Activated CD4-positive, alpha-beta T cell treated with anti-CD3 and anti-CD28 coated beads, Interleukin-2, amount 10 ng/mL, durations not matched to agents 7 days and 5 days (primary cell): ENCODE data around the gene AKR1B1. TPM values are rescaled to one million over a fixed set of nuclear protein-coding genes. Genes with fewer than 3 reads are reported as not detected.

ENCODE experiments used
- CTCF ChIA-PET: fragments of 350-600 bp; sonication (Branson Sonifier 250); formaldehyde crosslinking; loops from one replicate; lab custom pipeline; 2021; ENCODE audit warnings: antibody characterized with exemption; lab: Charles Lee
- POLR2A ChIA-PET: fragments of 350-600 bp; sonication (Branson Sonifier 250); formaldehyde crosslinking; loops from one replicate; lab custom pipeline; 2021; ENCODE audit warnings: antibody characterized with exemption; lab: Charles Lee
- DNase-seq: peaks from one replicate; pipeline ENCODE4 v3.0.0-alpha.2; 2020
- H3K27ac Mint-ChIP-seq: one replicate; pipeline ENCODE4 v1.8.0; 2021; ENCODE audit warnings: mild to moderate bottlenecking, moderate library complexity, mixed read lengths
- H3K27me3 Mint-ChIP-seq: one replicate; pipeline ENCODE4 v1.8.0; 2021; ENCODE audit warnings: mixed read lengths
- H3K36me3 Mint-ChIP-seq: one replicate; pipeline ENCODE4 v1.8.0; 2021; ENCODE audit warnings: low read depth, mixed read lengths
- H3K4me1 Mint-ChIP-seq: one replicate; pipeline ENCODE4 v1.8.0; 2021; ENCODE audit warnings: mixed read lengths
- H3K4me3 Mint-ChIP-seq: one replicate; pipeline ENCODE4 v1.8.0; 2021; ENCODE audit warnings: mild to moderate bottlenecking, moderate library complexity, mixed read lengths
- H3K9me3 Mint-ChIP-seq: one replicate; pipeline ENCODE4 v1.8.0; 2021; ENCODE audit warnings: mixed read lengths
- total RNA-seq, 2 experiments: library from RNA; stranded (reverse); gene quantifications; one replicate each; pipeline ENCODE4 v1.2.3, GENCODE V29; 2021

Gene AKR1B1
- total RNA-seq, 2 experiments from 2014 or later: 98.1 to 106 TPM

DNA sequence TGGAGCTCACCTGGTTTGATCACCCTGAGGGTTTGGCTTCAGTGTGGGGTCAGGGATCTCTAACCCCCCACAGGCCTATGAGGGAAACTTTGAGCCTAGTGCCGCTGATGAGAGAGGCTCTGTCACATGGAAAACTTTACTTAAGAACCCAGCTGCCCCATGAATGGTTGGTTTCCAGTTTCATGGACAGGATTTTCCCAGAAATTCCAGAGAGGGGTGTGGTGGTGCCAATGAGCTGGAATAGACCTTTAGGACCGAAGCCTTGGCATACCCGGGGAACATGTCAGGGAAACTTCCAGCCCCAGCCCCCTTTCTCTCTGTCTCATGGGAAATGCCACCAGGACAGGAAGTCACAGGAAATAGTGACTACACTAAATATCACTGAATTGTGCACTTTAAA, 36.9 kb downstream of the AKR1B1 start:
- DNase-seq: no peak
- POLR2A ChIA-PET: no interaction called here
- Mint-ChIP-seq H3K27me3 (peaks cover 2% of the 10 kb centered on the region), H3K27ac (no peak overlapping the region), H3K36me3 (no peaks in the 10 kb centered on the region), H3K9me3 (no peaks in the 10 kb centered on the region), H3K4me1 (no peaks in the 10 kb centered on the region), H3K4me3 (no peak overlapping the region)
- CTCF ChIA-PET: interaction anchor here (0.6 to 2.4 kb wide), 3 partner anchors 11 to 118 kb away, joined by 3 to 9 read pairs (median 8); no protein-coding TSS in a partner anchor

DNA sequence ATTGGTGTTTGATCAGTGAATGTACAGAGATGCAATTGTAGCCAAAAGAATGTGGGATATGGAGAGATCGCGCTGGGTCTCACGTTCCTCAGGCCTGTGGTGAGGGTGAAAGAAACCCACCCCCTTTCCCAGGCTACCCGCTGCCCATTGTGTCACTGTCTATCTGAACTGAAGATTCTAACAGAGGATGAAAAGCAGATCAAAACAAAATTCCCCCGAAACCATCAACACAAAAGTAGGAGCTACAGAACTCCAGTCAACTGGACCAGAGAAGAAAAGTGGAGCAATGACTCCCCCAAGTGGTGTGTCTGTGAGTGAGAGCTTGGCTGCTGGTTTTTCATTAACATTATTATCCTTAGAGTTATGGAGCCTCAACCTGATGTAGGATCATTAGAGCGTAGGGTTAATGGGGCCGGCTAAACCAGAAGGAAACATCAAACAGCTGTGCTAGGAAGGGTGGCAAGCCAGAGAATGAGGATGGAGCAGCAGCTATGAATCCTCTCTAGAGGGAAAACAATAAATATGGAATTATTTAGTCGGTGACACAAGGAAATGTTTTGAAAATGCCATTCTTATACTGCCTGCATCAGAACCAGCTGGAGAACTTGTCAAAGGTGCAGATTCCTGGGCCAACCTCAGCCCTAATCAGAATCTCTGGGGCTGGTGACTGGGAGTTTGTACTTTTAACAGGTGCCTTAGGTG, 38.3 kb downstream of the AKR1B1 start:
- Mint-ChIP-seq H3K27ac (no peak overlapping the region), H3K4me1 (no peaks in the 10 kb centered on the region), H3K27me3 (peaks cover 2% of the 10 kb centered on the region), H3K9me3 (no peaks in the 10 kb centered on the region), H3K4me3 (no peak overlapping the region), H3K36me3 (no peaks in the 10 kb centered on the region)
- ChIA-PET POLR2A (no interaction called here), CTCF (interaction anchor here (0.6 to 1.6 kb wide), 2 partner anchors 9 to 12 kb away, joined by 3 to 8 read pairs; no protein-coding TSS in a partner anchor)
- no peak for DNase-seq

DNA sequence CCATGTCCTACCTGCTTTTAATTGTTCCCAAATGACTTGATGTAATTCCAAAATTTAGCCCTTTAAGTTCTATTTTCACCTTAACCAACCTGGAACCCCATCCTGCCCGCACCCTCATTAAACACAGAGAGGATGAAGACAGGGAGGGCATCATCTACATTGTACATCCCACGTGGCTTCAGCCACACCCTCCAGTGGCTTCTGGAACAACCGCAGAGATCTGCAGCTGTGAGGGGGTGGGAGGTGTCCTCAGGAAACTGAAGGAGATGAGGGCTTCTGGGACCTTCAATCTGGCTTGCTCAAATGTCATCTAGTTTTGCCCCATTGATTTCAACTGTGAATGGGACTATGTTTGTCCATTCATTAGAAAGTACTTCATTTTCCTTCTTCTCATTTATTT, 39.0 kb downstream of the AKR1B1 start:
- ChIA-PET POLR2A (no interaction called here), CTCF (no interaction called here)
- no peak for DNase-seq
- H3K27ac Mint-ChIP-seq: no peak overlapping the region
- H3K4me3 Mint-ChIP-seq: no peak overlapping the region
- no peaks in the 10 kb centered on the region for H3K9me3 Mint-ChIP-seq
- no peaks in the 10 kb centered on the region for H3K36me3 Mint-ChIP-seq
- H3K4me1 Mint-ChIP-seq: no peaks in the 10 kb centered on the region
- H3K27me3 Mint-ChIP-seq: peaks cover 2% of the 10 kb centered on the region

DNA sequence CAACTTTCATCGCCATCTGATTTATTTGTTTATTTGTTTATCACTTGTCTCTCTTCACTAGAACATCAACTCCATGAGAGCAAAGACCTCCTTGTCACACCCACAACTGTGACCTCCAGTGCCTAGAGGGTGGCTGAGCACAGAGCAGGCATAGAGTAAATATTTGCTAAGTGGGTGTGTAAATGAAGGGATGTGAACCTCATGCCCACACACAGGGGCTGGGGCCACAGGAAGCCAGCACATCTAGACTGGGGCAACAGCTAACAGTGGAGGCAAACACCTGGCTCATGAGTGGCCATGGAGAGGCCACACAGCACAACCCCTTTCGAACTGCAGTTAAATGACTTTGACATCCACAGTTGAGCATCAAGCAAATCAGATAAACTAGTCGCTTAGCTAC, 39.8 kb downstream of the AKR1B1 start:
- POLR2A ChIA-PET: no interaction called here
- no peak for DNase-seq
- peaks cover 2% of the 10 kb centered on the region for H3K27me3 Mint-ChIP-seq
- no peaks in the 10 kb centered on the region for H3K4me1 Mint-ChIP-seq
- H3K9me3 Mint-ChIP-seq: no peaks in the 10 kb centered on the region
- H3K4me3 Mint-ChIP-seq: no peak overlapping the region
- no peaks in the 10 kb centered on the region for H3K36me3 Mint-ChIP-seq
- CTCF ChIA-PET: no interaction called here
- no peak overlapping the region for H3K27ac Mint-ChIP-seq

DNA sequence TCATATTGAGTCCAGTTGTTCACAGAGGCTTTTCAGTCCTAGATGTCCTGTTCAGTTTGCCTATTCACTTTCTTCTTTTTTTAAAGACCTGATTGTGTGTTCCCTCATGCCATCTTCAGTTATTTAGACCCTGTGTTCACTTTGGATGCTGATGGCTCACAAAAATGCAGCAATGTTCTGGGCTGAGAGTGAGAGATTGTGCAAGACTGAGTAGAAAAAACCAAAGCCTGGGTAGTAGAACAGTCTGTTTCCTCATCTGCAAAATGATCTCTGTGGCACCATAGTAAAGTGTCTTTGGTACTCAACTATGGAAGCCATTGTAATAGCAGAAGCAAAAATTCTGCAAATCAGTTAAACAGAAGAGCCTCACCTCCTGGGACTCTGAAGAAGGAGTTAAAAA, 43.2 kb downstream of the AKR1B1 start:
- Mint-ChIP-seq H3K27ac (no peak overlapping the region), H3K9me3 (no peaks in the 10 kb centered on the region), H3K4me1 (no peaks in the 10 kb centered on the region), H3K4me3 (no peak overlapping the region), H3K36me3 (no peaks in the 10 kb centered on the region), H3K27me3 (peaks cover 2% of the 10 kb centered on the region)
- POLR2A ChIA-PET: no interaction called here
- DNase-seq: no peak
- CTCF ChIA-PET: no interaction called here

DNA sequence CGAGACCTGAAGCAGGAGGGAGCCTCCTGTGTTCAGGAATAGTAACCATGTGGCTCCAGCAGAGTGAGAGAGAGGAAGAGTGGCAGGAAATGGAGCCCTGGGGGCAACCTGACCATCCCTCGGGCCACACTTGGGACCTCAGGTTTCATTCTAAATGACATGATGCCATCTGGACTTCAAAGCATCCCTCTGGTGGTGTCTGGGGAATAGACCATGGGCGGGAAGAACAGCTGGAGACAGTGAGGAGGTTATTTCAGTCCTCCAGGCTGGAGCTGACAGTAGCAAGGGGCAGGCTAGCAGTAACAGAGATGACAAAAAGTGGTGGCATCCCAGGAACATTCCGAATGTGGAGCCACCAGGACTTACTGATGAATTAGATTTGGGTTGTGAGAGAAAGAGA, 44.8 kb downstream of the AKR1B1 start:
- Mint-ChIP-seq H3K4me1 (no peaks in the 10 kb centered on the region), H3K4me3 (no peak overlapping the region), H3K36me3 (no peaks in the 10 kb centered on the region), H3K9me3 (no peaks in the 10 kb centered on the region), H3K27me3 (no peaks in the 10 kb centered on the region), H3K27ac (no peak overlapping the region)
- DNase-seq: no peak
- ChIA-PET CTCF (interaction anchor here (1.0 kb wide), 1 partner anchor 18 kb away, joined by 3 read pairs; no protein-coding TSS in a partner anchor), POLR2A (no interaction called here)

DNA sequence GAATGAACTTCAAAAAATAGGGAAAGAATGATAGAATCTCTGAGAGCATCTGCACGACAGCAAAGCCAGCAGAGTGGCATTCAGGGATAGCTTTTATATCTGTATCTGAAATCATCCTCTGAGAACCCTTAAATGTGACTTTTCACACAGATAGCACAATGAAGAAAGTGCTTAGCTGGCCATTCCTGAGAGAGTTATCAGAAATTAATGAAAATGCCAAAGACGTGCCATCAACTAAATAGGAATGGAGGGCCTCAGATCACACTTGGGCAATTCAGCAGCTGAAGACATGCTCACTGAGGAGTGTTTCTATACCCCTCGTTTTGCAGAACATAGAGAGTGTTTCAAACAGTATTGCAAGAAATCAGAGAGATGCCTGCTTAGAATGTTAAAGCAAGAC, 51.6 kb downstream of the AKR1B1 start:
- Mint-ChIP-seq H3K4me1 (no peaks in the 10 kb centered on the region), H3K4me3 (no peak overlapping the region), H3K36me3 (no peaks in the 10 kb centered on the region), H3K27ac (no peak overlapping the region), H3K9me3 (no peaks in the 10 kb centered on the region), H3K27me3 (peaks cover 3% of the 10 kb centered on the region)
- ChIA-PET POLR2A (no interaction called here), CTCF (no interaction called here)
- DNase-seq: no peak

DNA sequence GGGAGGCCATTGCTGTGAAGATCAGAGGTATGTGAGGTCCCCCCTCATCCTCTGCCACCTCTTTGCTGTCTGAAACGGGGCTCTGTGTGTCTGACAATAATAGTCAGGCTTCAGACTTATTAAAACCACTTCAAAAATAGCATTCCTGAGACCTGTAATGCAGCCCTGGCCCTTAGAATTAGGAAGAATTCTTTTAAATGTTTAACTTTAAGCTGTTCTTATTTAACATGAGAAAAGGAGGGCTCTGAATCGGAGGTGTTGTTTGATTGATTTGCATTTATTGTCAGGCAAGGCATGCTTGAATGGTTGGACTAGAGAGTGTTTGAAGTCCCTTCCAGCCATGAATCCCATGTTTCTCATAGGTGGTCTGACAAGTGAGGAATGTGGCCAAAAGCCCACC, 52.5 kb downstream of the AKR1B1 start:
- H3K9me3 Mint-ChIP-seq: no peaks in the 10 kb centered on the region
- no peak for DNase-seq
- POLR2A ChIA-PET: no interaction called here
- H3K27ac Mint-ChIP-seq: no peak overlapping the region
- CTCF ChIA-PET: no interaction called here
- no peaks in the 10 kb centered on the region for H3K4me1 Mint-ChIP-seq
- H3K4me3 Mint-ChIP-seq: no peak overlapping the region
- H3K36me3 Mint-ChIP-seq: no peaks in the 10 kb centered on the region
- peaks cover 3% of the 10 kb centered on the region for H3K27me3 Mint-ChIP-seq

DNA sequence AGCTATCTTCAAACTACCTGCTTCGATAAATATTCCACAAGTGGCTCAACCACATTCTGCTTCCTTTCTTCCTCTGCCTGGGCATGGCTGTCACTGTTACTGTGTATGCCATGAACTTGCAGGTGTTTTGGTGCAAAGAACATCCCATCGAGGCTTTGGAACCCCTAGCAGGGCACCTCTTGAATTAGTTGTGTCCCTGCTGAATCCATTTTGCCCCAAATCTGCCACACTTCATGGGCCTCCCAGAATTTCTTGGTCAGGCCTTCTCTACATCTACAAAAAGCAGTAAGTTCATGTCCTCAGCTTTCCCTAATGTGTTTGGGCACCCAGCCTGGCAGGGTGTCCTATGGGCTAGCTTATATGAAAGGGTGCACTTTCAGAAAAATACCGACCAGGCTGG, 53.6 kb downstream of the AKR1B1 start:
- Mint-ChIP-seq H3K27me3 (peaks cover 3% of the 10 kb centered on the region), H3K4me1 (no peaks in the 10 kb centered on the region), H3K27ac (no peak overlapping the region), H3K36me3 (no peaks in the 10 kb centered on the region), H3K4me3 (no peak overlapping the region), H3K9me3 (no peaks in the 10 kb centered on the region)
- POLR2A ChIA-PET: no interaction called here
- CTCF ChIA-PET: no interaction called here
- DNase-seq: no peak

DNA sequence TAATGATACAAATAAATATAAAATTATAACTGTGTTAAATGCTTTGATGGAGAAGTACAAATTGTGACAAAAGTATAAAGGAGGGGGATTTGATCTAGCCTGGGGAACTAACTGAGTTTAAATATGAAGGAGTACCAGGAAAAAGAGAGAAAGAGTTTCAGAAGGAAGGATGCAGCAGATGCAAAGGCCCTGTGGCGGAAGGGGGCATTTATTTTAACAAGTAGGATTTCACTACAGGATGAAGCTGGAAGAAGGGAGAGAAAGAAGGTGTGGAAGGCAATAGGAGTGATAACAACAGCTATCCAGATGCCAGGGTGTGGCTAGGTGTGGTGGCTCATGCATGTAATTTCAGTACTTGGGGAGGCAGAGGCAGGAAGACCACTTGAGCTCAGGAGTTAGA, 55.8 kb downstream of the AKR1B1 start:
- H3K36me3 Mint-ChIP-seq: no peaks in the 10 kb centered on the region
- H3K27me3 Mint-ChIP-seq: peaks cover 7% of the 10 kb centered on the region
- no peak for DNase-seq
- no peaks in the 10 kb centered on the region for H3K9me3 Mint-ChIP-seq
- ChIA-PET CTCF (no interaction called here), POLR2A (no interaction called here)
- H3K4me3 Mint-ChIP-seq: no peak overlapping the region
- H3K4me1 Mint-ChIP-seq: no peaks in the 10 kb centered on the region
- no peak overlapping the region for H3K27ac Mint-ChIP-seq

DNA sequence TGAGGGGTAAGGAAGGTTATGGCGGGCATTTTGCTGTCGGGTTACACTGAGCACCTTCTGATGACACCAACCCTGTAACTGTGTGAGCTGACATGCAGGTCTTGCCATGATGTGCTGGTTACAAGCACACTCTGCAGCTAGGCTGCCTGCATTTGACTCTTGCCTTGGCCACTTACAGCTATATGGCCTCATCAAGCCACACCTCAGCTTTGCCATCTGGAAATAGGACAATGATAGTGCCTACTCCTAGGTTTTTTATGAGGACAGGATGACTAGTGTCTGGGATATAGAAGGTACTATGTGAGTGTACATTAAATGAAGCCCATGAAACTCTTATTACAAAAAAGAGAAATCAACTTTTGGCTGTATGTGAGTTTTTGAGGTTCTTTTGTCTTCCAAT, 58.0 kb downstream of the AKR1B1 start:
- H3K4me3 Mint-ChIP-seq: no peak overlapping the region
- no peak overlapping the region for H3K27ac Mint-ChIP-seq
- H3K9me3 Mint-ChIP-seq: no peaks in the 10 kb centered on the region
- H3K27me3 Mint-ChIP-seq: peaks cover 7% of the 10 kb centered on the region
- no peaks in the 10 kb centered on the region for H3K4me1 Mint-ChIP-seq
- no peaks in the 10 kb centered on the region for H3K36me3 Mint-ChIP-seq
- DNase-seq: no peak
- CTCF ChIA-PET: no interaction called here
- POLR2A ChIA-PET: no interaction called here

DNA sequence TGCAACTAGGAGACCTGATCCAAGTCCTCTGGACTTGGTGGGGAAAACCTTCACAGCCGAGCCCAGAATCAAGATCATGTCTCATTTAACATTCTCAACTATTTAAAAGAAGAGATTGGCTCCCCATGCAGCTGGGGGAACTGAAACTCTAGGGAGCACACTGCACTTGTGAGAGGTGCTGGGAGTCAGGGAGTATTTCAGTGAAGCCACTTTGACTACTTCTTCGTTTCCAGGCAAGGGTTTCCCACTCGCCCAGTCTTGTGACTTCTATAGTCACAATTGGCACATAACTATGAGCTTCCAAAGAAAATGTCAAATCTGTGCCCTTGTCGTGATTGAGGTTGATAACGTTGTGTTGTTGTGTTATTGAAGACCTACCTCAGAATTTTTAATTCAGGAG, 62.9 kb downstream of the AKR1B1 start:
- Mint-ChIP-seq H3K9me3 (no peaks in the 10 kb centered on the region), H3K4me1 (no peaks in the 10 kb centered on the region), H3K27ac (no peak overlapping the region), H3K27me3 (peaks cover 9% of the 10 kb centered on the region), H3K36me3 (no peaks in the 10 kb centered on the region), H3K4me3 (no peak overlapping the region)
- no peak for DNase-seq
- CTCF ChIA-PET: no interaction called here
- POLR2A ChIA-PET: no interaction called here

DNA sequence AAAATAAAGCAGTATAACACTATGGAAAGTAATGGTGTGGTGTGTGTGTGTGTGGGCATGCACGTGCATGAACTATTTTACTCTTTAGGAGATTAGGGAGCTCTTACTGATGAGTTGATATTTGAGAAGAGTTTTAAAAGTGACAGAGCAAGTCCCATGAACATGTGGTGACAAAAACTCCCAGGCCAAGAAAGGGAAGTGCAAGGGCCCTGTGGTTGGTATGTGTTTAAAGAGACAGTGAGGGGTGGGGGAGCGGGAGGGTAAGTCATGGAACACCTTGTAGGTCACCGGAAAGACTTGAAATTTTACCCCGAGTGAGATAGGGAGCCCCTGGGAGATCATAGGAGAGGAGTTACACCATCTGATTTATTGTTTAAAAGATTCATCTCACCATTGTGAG, 63.3 kb downstream of the AKR1B1 start:
- POLR2A ChIA-PET: no interaction called here
- H3K27me3 Mint-ChIP-seq: peaks cover 9% of the 10 kb centered on the region
- CTCF ChIA-PET: no interaction called here
- no peaks in the 10 kb centered on the region for H3K4me1 Mint-ChIP-seq
- H3K4me3 Mint-ChIP-seq: no peak overlapping the region
- no peaks in the 10 kb centered on the region for H3K9me3 Mint-ChIP-seq
- no peak for DNase-seq
- no peaks in the 10 kb centered on the region for H3K36me3 Mint-ChIP-seq
- no peak overlapping the region for H3K27ac Mint-ChIP-seq

DNA sequence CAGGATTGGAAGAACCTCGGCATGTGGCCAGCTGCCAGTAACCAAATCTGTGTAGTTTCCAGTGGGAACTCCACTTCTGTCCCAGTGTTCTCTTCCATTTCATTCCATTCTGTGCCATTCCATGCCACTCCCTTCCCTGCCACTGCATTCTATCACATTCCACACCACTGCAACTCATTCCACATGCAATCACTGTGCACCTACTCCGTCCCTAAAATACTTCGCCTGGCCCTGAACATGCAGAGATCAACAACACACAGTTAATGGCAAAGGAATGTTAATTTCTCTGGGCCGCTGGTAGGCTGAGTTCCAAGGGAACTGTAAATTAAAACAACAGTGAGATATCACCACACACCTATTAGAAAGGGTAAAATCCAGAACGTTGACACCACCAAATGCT, 64.8 kb downstream of the AKR1B1 start:
- no peaks in the 10 kb centered on the region for H3K4me1 Mint-ChIP-seq
- H3K27ac Mint-ChIP-seq: no peak overlapping the region
- H3K27me3 Mint-ChIP-seq: peaks cover 11% of the 10 kb centered on the region
- CTCF ChIA-PET: no interaction called here
- POLR2A ChIA-PET: no interaction called here
- H3K4me3 Mint-ChIP-seq: no peak overlapping the region
- H3K9me3 Mint-ChIP-seq: no peaks in the 10 kb centered on the region
- no peaks in the 10 kb centered on the region for H3K36me3 Mint-ChIP-seq
- DNase-seq: no peak
